ENCODE results near the gene LRRC32. TPM values are rescaled to one million over a fixed set of nuclear protein-coding genes. Genes with fewer than 3 reads are reported as not detected.

The LRRC32 gene
- total RNA-seq, 1 experiment from 2014 or later, result 0.46 TPM

DNA sequence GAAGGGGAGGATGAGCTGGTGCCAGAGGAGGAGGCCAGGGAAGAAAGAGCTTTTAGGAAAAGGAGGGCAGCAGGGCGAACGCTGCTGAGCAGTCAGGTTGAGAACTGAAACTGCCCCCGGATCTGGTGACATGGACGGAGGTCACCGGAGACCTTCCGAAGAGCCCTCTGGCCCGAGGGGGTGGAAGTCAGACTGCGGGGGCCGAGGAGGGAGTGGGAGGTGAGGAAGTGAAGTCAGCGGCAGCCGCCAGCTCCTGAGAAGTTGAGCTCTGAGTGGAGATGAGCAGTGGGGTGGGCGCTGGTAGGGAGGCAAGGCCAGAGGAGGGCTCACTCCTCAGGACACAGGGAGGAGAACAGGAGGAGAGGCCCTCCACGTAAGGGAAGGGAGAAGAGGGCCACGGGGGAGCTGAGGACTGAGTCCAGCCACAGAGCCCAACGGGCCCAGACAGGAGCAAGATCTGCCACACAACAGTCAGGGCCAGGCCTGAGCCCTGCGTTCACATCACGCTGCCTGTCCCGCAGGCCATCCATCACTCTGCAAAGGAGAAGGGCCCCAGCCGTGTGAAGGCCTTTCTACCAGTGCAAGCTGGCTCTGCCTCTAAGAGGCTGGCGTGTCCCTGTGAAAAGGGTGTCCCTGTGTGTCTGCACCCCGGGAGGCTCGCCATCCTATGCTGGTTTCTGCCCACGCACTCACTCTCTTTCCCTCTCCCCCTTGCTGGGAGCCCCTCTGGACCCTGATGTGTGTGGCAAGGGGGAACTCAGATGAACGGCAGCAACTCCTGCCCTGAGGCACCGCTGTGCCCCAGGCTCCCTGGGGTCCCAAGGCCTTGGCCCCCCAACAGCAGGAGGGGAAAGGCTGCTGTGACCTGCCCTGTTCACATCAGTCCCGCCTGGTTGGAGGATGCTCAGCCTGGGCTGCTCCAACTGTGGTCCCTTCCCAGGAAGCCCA lies 19.0 kb upstream of the LRRC32 start:
- H3K27ac ChIP-seq (ENCODE audit: insufficient read length, low read depth, low read length), result no peak overlapping the region
- Mint-ChIP-seq H3K4me1 (peaks cover 14 to 24% of the 10 kb centered on the region in 2 experiments), H3K9me3 (no peaks in the 10 kb centered on the region; a peak in 1 of 5 replicates), H3K27me3 (ENCODE audit: low read depth) (peaks cover 5% of the 10 kb centered on the region), H3K36me3 (ENCODE audit: insufficient read depth in 1 of 3, low read depth in 3 of 3) (no peaks in the 10 kb centered on the region), H3K4me3 (no peak overlapping the region), H3K27ac (peak overlapping the region in 1 of 3 experiments; percentile 70; a peak in 2 of 7 replicates)
- H3K4me2 ChIP-seq (ENCODE audit: insufficient read depth, insufficient read length, low read length), result no peak overlapping the region
- peaks cover 3% of the 10 kb centered on the region; the same call in 1 of the 2 replicates for H3K4me1 ChIP-seq (ENCODE audit: insufficient read depth, low read length)
- no peaks in the 10 kb centered on the region for H3K79me1 ChIP-seq (ENCODE audit: insufficient read depth, low read depth, low read length, poor library complexity, severe bottlenecking)
- no peaks in the 10 kb centered on the region for H3K27me3 ChIP-seq (ENCODE audit: insufficient read depth, low read length)
- no peak overlapping the region for H3K18ac ChIP-seq (ENCODE audit: insufficient read length, low read depth, low read length)
- H3T11ph ChIP-seq (ENCODE audit: low read length), result no peak overlapping the region
- no peak overlapping the region for H2AFZ ChIP-seq (ENCODE audit: low read length)
- H3K23ac ChIP-seq (ENCODE audit: insufficient read length, low read depth, low read length), result no peak overlapping the region
- no peak overlapping the region for H2BK5ac ChIP-seq (ENCODE audit: insufficient read length, low read length)
- H3K14ac ChIP-seq (ENCODE audit: insufficient read depth, low read length), result no peak overlapping the region; the same call in 1 of the 2 replicates
- H3K56ac ChIP-seq (ENCODE audit: insufficient read length, low read depth, low read length), result no peak overlapping the region
- H4K20me1 ChIP-seq (ENCODE audit: control insufficient read depth, insufficient read depth, insufficient read length), result no peaks in the 10 kb centered on the region
- H3K4ac ChIP-seq (ENCODE audit: low read depth, low read length), result no peak overlapping the region
- no peaks in the 10 kb centered on the region for H3K23me2 ChIP-seq (ENCODE audit: insufficient read length, low read depth, low read length, poor library complexity, severe bottlenecking)
- no peak overlapping the region for H2BK120ac ChIP-seq (ENCODE audit: low read depth, low read length, poor library complexity, severe bottlenecking)
- H2BK15ac ChIP-seq (ENCODE audit: low read depth, low read length), result no peak overlapping the region
- H3K79me2 ChIP-seq (ENCODE audit: insufficient read depth, low read length), result no peaks in the 10 kb centered on the region
- no peak overlapping the region for H3K9ac ChIP-seq (ENCODE audit: extremely low read depth, insufficient read length, low read length)
- DNase-seq, result no peak
- no peaks in the 10 kb centered on the region for H3K9me3 ChIP-seq (ENCODE audit: control insufficient read depth, low read depth, low read length)
- TF ChIP-seq, protein P1, sequence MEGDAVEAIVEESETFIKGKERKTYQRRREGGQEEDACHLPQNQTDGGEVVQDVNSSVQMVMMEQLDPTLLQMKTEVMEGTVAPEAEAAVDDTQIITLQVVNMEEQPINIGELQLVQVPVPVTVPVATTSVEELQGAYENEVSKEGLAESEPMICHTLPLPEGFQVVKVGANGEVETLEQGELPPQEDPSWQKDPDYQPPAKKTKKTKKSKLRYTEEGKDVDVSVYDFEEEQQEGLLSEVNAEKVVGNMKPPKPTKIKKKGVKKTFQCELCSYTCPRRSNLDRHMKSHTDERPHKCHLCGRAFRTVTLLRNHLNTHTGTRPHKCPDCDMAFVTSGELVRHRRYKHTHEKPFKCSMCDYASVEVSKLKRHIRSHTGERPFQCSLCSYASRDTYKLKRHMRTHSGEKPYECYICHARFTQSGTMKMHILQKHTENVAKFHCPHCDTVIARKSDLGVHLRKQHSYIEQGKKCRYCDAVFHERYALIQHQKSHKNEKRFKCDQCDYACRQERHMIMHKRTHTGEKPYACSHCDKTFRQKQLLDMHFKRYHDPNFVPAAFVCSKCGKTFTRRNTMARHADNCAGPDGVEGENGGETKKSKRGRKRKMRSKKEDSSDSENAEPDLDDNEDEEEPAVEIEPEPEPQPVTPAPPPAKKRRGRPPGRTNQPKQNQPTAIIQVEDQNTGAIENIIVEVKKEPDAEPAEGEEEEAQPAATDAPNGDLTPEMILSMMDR (conservative IDR thresholded peaks at IDR 0.05), result no peak
- no peak overlapping the region for H2AK5ac ChIP-seq (ENCODE audit: insufficient read length, low read length)
- no CpG with 5 or more reads among the region's 26 CpGs for WGBS (ENCODE audit: extremely low coverage, insufficient read length, low lambda C conversion rate)
- no peak overlapping the region for H4K5ac ChIP-seq (ENCODE audit: insufficient read length, low read depth, low read length)
- no peak overlapping the region for H4K91ac ChIP-seq (ENCODE audit: insufficient read length, low read depth, low read length)
- no peak overlapping the region for H2BK12ac ChIP-seq (ENCODE audit: insufficient read length, low read depth, low read length)
- no peak overlapping the region for H2BK20ac ChIP-seq (ENCODE audit: low read depth, low read length, poor library complexity, severe bottlenecking)
- H4K8ac ChIP-seq (replicated peaks; ENCODE audit: insufficient read length, low read depth, low read length), result no peak overlapping the region

Data from H9 (cell line).